Measurements from ENCODE around the gene LMCD1.

The LMCD1 gene

GRCh38 chr3:8464668-8465067, 37.0 kb upstream of the LMCD1 start:
- no peak overlapping the region for H3K4me3 ChIP-seq (replicated peaks; ENCODE audit: insufficient read depth, low read length)
- H3K27me3 ChIP-seq (ENCODE audit: insufficient read depth, poor library complexity, severe bottlenecking): no peaks in the 10 kb centered on the region
- H3K27ac ChIP-seq (replicated peaks): no peak overlapping the region
- TF ChIP-seq CTCF (IDR thresholded peaks at IDR 0.05; ENCODE audit: insufficient read depth, low read length): no peak
- TF ChIP-seq SPI1 (IDR thresholded peaks at IDR 0.05; ENCODE audit: borderline replicate concordance, low read depth): no peak
- no peak for TF ChIP-seq POLR2AphosphoS5 (IDR thresholded peaks at IDR 0.05; ENCODE audit: low read depth)
- DNase-seq (ENCODE audit: low read depth in 1 of 2, low spot score in 1 of 2): no peak

DNA sequence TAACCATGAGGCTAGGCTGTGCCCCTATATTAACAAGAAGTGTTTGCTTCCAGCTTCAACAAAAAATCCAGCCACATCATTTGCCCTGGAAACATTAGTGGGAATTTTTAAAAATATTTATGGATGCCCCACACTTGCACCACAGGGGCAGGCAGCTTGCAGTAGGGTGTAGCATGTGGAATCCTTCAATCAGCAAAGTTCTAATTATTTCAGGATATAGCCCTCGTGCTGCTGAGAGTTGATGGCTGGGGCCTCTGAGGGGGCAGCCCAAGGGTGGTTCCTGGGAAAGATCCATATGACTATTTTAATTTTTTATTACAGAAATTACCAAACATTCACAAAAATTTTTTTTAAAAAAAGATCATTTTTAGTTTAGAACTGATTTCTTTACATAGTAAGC, 35.1 kb upstream of the LMCD1 start:
- Histone ChIP-seq H3K27ac (replicated peaks) (no peak overlapping the region), H3K4me3 (replicated peaks; ENCODE audit: insufficient read depth, low read length) (no peak overlapping the region), H3K27me3 (ENCODE audit: insufficient read depth, poor library complexity, severe bottlenecking) (no peaks in the 10 kb centered on the region)
- DNase-seq (ENCODE audit: low read depth in 1 of 2, low spot score in 1 of 2): no peak
- TF ChIP-seq POLR2AphosphoS5 (IDR thresholded peaks at IDR 0.05; ENCODE audit: low read depth) (no peak), SPI1 (IDR thresholded peaks at IDR 0.05; ENCODE audit: borderline replicate concordance, low read depth) (no peak), GABPA (IDR thresholded peaks at IDR 0.05; ENCODE audit: low read depth) (no peak)

DNA sequence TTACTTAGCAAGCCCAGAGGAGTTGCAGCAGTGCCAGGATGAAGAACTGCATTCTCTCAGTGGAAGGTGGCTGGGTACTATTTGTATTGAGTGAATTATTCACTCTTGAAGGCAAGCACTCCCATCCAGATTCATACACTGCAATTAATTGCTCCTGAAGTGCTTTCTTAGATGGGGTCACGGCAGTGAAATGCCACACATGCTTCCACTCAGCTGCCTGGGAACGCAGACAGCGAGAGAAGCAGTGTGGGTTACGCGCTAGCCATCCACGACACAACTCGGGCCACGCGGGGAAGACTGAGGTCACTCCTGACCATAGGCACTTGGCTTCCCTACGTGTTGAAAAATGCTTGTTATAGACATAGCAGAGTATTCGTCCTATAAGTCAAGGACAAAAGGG, 30.8 kb upstream of the LMCD1 start:
- TF ChIP-seq SPI1 (IDR thresholded peaks at IDR 0.05; ENCODE audit: borderline replicate concordance, low read depth) (no peak), POLR2AphosphoS5 (IDR thresholded peaks at IDR 0.05; ENCODE audit: low read depth) (no peak), REST (IDR thresholded peaks at IDR 0.05; ENCODE audit: insufficient replicate concordance, low read depth) (no peak), GABPA (IDR thresholded peaks at IDR 0.05; ENCODE audit: low read depth) (no peak), CTCF (IDR thresholded peaks at IDR 0.05; ENCODE audit: insufficient read depth, low read length) (no peak)
- H3K27ac ChIP-seq (replicated peaks): no peak overlapping the region
- no peak overlapping the region for H3K4me3 ChIP-seq (replicated peaks; ENCODE audit: insufficient read depth, low read length)
- no peak for DNase-seq (ENCODE audit: low read depth in 1 of 2, low spot score in 1 of 2)
- H3K27me3 ChIP-seq (ENCODE audit: insufficient read depth, poor library complexity, severe bottlenecking): no peaks in the 10 kb centered on the region

DNA sequence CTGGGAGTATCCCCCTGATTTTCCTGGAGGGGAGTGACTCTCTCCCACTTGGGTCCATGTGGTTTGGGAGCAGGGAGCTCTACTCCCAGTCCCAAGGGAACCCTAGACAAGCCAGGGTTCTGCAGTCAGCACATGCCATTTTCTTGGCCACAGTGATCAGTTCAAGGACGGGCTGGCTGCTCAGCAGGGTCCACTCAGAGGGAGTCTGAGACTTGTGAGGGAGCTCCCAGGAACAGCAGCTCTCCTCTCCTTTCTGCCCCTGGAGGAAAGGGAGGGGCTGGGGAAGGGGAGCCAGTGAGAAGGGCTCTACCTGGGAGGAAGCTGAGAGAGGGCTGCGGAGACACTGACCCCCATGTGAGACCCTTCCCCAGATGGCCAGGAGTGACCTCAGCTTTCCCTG, 29.1 kb upstream of the LMCD1 start:
- no peaks in the 10 kb centered on the region for H3K27me3 ChIP-seq (ENCODE audit: insufficient read depth, poor library complexity, severe bottlenecking)
- H3K4me3 ChIP-seq (replicated peaks; ENCODE audit: insufficient read depth, low read length): no peak overlapping the region
- no peak for DNase-seq (ENCODE audit: low read depth in 1 of 2, low spot score in 1 of 2)
- TF ChIP-seq CTCF (IDR thresholded peaks at IDR 0.05; ENCODE audit: insufficient read depth, low read length): no peak
- TF ChIP-seq POLR2AphosphoS5 (IDR thresholded peaks at IDR 0.05; ENCODE audit: low read depth): no peak
- TF ChIP-seq SPI1 (IDR thresholded peaks at IDR 0.05; ENCODE audit: borderline replicate concordance, low read depth): no peak
- TF ChIP-seq GABPA (IDR thresholded peaks at IDR 0.05; ENCODE audit: low read depth): no peak
- TF ChIP-seq REST (IDR thresholded peaks at IDR 0.05; ENCODE audit: insufficient replicate concordance, low read depth): no peak
- H3K27ac ChIP-seq (replicated peaks): no peak overlapping the region
